GM21723 (cell line): ENCODE measurements around the gene HMOX2.

Experiments
- ATAC-seq: cut with Tn5 transposase; IDR thresholded peaks from one replicate; pipeline ENCODE4 v1.9.1; 2021; ENCODE audit warnings: mild to moderate bottlenecking, moderate library complexity; ENCODE audit not compliant: unreplicated experiment

The HMOX2 gene

DNA sequence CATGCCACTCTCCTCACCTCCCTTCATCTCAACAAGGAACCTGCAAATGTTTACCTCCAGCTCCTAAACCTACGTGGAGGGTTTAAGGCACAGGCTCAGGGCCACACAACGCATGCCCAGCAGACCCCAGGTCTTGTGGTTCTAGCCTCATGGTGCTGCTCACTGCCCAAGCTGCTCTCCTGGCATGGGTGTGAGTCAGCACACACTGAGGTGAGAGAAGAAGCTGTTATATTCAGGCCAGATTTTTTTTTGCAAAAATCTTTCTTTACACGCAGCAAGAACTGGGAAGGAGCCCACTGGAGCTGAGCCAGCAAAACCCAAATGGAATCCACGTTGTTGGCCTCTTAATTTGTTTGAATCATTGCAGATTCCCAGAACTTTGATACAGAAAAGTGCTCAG lies 74.4 kb downstream of the HMOX2 start:
- no peak for ATAC-seq

DNA sequence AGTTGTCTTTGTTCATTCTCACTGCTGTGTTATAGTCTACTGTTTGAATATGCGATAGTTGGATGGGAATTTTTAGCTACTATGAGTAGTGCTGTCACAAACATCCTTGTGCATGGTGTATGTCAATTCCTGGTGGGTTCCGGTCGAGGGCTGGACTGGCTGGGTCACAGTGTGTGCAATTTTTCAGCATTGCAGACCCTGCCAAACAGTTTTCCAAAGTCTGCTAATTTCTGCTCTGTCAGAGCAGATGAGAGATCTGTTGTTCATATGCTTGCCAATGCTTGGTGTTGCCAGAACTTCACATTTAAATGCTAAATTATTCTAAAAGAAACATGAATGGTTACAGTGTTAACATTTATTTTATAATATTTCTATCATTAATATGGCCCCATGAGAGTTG lies 76.3 kb downstream of the HMOX2 start:
- no peak for ATAC-seq

DNA sequence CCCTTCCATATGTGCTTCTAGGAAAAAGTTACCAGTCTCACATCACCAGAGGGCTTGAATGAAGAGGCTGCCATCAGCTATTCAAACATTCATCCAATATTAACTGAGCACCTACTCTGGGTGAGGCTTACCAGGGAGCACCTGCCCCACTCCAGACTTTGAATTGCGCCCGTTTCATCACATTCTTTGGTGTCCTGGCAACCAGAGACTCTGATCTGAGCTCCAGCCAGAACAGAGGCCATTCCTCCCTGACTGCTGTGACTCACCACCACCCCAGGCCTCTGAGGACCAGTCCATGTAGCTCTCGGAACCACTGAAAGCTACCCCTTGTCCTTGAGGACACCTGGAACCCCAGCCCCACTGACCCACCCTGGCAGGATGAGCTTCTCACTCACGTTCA lies 79.9 kb downstream of the HMOX2 start, which contains the start of gene C16orf96:
Gene C16orf96 (plus strand): TSS at position 229 of the 400 bp plus-strand sequence. CDS start 150 bp downstream, at position 379.
- ATAC-seq: no peak

DNA sequence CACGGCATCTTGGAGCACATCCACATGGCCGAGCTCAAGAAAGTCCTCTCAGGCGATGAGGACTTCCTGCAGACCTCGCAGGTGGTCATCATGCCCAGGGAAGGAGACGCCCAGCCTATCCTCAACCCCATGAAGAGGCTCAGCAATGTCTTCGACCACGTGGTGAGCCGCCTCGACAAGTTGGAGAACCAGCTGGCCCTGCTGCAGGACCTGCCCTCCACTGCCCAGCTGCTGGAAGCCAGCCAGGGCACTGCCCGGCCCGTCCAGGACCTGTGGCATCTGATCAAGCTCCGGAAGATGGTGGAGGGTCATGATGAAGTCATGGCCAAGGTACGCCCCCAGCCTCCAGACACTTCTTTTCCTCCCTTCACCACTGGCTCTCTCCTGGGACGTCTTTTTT lies 80.4 kb downstream of the HMOX2 start:
- no peak for ATAC-seq

DNA sequence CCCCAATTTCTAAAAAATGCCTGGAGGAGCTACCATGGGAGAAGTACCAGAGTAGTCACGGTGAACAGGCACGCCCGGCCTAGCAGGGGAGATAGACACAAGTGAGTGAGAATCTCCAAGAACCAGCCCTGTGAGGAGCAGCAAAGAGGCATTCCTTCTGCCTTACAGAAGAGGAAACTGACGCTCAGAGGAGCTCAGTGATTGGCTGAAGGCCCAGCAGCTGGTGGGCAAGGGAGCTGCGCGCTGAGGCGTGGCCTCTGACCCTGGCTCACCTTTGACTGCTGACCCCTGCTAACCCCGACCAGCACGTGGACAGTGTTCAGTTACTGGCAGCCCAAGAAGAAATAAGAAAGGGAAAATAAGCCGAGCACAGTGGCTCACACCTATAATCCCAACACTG lies 81.8 kb downstream of the HMOX2 start:
- no peak for ATAC-seq
